SIG-M5 (cell line): ENCODE measurements around the gene SPIB.
"Not testable (repeated sequence)": the region's sequence is repeated elsewhere in the genome, so short reads cannot be mapped to it uniquely, and the experiment has no call there.

Experiments used
- DNase-seq: peaks from one replicate; lab custom pipeline; 2025; lab: John Stamatoyannopoulos, UW

The SPIB gene

DNA sequence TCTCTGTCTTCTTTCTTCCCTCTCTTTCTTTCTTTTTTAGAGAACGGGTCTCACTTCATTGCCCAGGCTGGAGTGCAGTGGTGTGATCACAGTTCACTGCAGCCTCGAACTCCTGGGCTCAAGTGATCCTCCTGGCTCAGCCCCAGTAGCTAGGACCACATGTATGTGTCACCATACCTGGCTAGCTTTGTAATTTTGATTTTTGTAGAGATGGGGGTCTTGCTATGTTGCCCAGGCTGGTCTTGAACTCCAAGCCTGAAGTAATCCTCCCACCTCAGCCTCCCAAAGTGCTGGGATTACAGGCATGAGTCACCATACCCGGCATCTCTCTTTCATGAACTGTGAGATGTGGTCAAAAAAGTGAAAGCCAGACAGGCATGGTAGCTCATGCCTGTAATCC lies 54.6 kb downstream of the SPIB start:
- DNase-seq = not testable (repeated sequence)

DNA sequence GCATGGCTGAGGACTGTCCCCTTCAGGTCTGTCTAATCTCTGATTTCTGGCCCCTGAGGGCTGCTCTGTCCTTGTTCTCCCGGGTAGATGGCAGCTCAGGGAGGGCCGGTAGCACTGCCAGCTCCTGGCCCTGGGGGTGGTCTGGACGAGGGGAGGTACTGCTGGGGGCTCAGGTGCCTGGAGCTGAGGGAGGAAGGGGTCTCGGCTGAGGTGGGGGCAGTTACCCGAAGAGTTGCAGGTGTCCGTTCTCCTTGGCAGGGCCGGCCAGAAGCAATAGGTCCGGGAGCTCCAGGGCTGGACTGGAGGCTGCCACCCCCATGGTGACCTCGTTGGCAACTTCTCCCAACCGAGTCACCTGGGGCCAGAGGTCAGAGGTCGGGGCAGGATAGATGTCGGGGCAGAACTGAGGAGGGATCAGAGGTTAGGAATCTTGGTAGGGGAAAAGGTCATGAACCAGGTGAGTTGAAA lies 56.4 kb downstream of the SPIB start:
- DNase-seq = no peak

DNA sequence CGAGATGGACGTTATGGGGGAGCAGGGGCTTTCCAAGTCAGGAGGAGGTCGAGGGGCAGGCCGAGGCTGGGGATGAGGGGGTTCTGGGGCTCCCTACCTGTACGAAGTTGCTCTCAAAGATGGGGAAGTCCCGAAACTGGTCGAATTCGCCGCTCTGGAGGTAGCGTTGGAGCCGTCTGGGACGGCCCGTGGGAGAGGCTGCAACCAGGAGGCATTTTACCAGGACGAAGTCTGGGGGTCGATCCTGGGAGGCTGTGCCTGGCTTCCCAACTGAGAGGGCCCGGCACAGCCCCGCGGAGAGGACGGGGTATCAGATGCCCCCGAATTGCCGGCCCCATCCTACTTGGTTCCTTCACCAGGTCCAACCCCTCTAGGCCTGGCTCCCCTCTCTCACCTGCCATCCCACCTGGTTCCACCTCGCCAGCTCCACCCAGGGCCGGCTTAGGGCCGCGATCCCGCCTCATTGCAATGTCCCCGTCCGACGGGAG lies 57.0 kb downstream of the SPIB start:
- no peak for DNase-seq

- DNase-seq = no peak
These were observed 57.6 kb downstream of the SPIB start, which contains the start of the genes EMC10 and GARIN5A for GRCh38 chr19:50476224-50476906. EMC10 (plus strand) TSS chr19:50476507; CDS start chr19:50476545, 38 bp downstream. GARIN5A (minus strand) TSS chr19:50476848; CDS start chr19:50476388, 460 bp downstream.

DNA sequence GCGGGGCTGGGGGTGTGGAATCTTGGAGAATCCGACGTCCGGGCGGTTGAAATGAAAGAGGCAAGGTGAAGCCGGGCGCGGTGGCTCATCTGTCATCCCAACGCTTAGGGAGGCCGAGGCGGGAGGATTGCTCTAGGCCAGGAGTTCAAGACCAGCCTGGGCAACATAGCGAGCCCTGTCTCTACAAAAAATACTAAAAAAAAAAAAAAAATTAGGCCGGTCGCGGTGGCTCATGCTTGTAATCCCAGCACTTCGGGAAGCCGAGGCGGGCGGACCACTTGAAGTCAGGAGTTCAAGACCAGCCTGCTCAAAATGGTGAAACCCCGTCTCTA lies 58.1 kb downstream of the SPIB start:
- DNase-seq = no peak

DNA sequence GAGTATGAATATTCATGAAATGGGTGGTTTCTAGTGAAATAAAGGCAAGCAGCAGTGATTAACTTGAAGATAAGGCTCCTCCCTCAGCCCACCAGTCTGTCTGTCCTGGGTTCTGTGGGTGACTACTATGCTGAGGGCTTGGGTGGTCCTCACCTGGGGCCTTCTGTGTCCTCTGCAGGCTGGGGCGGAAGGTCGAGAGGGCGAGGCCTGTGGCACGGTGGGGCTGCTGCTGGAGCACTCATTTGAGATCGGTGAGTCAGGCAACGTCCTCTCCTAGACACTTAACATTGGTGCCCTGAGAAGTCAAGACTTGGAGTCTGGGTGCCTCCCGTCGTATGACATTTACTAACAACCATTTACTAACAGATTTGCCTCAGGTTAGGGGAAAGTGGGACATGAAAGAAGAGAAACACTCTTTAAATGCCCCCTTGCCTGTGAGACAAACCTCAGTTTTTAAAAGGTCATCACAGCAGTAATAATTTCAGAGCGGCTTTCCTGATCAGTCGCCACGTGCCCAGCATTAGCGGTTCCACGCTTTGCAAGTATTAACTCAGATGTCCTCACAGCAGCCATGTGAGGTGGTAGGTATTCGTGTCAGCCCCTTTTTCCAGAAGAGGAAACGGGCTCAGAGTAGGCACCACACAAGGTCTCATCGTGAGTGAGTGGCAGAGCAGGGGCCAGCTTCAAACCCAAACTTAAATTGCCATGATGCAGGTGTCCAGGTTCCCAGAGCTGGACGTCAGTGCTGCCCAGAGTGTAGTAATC lies 59.2 kb downstream of the SPIB start:
- DNase-seq = no peak

GRCh38 chr19:50478901-50479715 lies 60.4 kb downstream of the SPIB start:
- no peak for DNase-seq

GRCh38 chr19:50479761-50480251 lies 61.1 kb downstream of the SPIB start:
- DNase-seq = no peak

DNA sequence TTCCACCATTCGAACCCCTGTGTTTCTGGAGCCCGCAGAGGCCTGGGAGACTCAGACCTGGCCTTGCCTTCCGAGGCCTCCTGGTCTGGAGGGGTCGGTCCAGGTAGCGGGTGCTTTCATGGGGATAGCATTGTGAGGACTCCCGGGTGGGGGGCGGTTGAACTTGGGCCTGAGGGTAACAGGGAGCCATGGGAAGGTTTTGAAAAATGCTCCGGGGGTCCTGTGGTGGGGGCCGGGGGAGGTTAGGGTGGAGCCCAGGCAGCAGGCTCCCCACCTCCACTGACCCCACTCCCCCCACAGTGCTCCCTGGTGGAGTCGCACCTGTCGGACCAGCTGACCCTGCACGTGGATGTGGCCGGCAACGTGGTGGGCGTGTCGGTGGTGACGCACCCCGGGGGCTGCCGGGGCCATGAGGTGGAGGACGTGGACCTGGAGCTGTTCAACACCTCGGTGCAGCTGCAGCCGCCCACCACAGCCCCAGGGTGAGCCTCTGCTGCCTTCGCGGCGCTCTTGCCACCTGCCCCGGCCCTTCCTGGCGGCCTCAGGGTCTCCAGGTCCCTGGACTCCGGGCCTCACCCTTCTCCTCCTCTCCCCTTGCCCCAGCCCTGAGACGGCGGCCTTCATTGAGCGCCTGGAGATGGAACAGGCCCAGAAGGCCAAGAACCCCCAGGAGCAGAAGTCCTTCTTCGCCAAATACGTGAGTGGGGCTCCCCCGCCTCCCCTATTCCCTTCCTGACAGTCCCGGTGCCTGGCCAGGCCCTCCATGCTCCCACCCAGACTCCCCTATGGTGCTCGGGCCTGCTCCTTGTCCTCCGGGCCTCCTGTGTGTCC lies 61.8 kb downstream of the SPIB start:
- DNase-seq = no peak
